ENCODE results near the gene TRIP12.

DNA sequence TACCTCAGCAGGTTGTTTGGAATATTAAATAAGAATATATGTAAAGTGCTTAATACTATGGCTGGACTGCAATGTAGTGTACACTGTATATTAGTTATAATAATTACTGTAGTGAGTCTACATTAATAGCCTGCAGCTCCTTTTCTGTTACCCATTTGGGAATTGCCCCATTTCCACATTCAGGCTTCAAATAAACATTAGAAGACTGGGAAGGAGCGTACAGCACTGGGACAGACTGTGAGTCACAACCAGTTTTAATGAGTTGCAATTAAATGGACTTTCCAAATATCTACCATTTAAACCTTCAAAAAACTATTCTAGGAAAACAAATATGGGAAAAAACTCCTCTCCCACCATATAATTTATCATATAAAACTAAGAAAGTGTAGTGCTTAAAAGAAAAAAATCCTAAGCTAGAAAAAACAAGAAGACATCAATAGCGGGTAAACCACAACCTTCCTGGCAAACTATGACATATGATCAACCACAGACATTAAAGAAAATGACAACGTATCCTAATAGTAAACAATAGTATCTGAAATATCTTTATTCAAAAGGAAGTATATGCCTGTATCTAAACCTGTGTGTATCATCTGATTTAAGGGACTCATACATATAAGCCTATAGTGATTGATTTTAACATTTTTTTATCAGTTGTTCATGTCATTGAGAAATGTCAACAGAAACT, 86.1 kb downstream of the TRIP12 start:
- TF ChIP-seq POLR2AphosphoS5 (IDR thresholded peaks at IDR 0.05) (no peak), POLR2A (IDR thresholded peaks at IDR 0.05; ENCODE audit: low read depth) (no peak), EP300 (IDR thresholded peaks at IDR 0.05) (no peak)
- TF ChIP-seq, protein P1, sequence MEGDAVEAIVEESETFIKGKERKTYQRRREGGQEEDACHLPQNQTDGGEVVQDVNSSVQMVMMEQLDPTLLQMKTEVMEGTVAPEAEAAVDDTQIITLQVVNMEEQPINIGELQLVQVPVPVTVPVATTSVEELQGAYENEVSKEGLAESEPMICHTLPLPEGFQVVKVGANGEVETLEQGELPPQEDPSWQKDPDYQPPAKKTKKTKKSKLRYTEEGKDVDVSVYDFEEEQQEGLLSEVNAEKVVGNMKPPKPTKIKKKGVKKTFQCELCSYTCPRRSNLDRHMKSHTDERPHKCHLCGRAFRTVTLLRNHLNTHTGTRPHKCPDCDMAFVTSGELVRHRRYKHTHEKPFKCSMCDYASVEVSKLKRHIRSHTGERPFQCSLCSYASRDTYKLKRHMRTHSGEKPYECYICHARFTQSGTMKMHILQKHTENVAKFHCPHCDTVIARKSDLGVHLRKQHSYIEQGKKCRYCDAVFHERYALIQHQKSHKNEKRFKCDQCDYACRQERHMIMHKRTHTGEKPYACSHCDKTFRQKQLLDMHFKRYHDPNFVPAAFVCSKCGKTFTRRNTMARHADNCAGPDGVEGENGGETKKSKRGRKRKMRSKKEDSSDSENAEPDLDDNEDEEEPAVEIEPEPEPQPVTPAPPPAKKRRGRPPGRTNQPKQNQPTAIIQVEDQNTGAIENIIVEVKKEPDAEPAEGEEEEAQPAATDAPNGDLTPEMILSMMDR (IDR thresholded peaks at IDR 0.05) = no peak

Data from esophagus muscularis mucosa (tissue), 4 donors.